Activated CD4-positive, alpha-beta T cell treated with anti-CD3 and anti-CD28 coated beads, Interleukin-2, amount 10 ng/mL, durations not matched to agents 7 days and 5 days (primary cell): ENCODE data around the gene SLC39A11. TPM values are rescaled to one million over a fixed set of nuclear protein-coding genes. Genes with fewer than 3 reads are reported as not detected.

Experiments used
- CTCF ChIA-PET: fragments of 350-600 bp; sonication (Branson Sonifier 250); formaldehyde crosslinking; loops from one replicate; lab custom pipeline; 2021; ENCODE audit warnings: antibody characterized with exemption; lab: Charles Lee
- POLR2A ChIA-PET: fragments of 350-600 bp; sonication (Branson Sonifier 250); formaldehyde crosslinking; loops from one replicate; lab custom pipeline; 2021; ENCODE audit warnings: antibody characterized with exemption; lab: Charles Lee
- DNase-seq: peaks from one replicate; pipeline ENCODE4 v3.0.0-alpha.2; 2020
- H3K27ac Mint-ChIP-seq: one replicate; pipeline ENCODE4 v1.8.0; 2021; ENCODE audit warnings: mild to moderate bottlenecking, moderate library complexity, mixed read lengths
- H3K27me3 Mint-ChIP-seq: one replicate; pipeline ENCODE4 v1.8.0; 2021; ENCODE audit warnings: mixed read lengths
- H3K36me3 Mint-ChIP-seq: one replicate; pipeline ENCODE4 v1.8.0; 2021; ENCODE audit warnings: low read depth, mixed read lengths
- H3K4me1 Mint-ChIP-seq: one replicate; pipeline ENCODE4 v1.8.0; 2021; ENCODE audit warnings: mixed read lengths
- H3K4me3 Mint-ChIP-seq: one replicate; pipeline ENCODE4 v1.8.0; 2021; ENCODE audit warnings: mild to moderate bottlenecking, moderate library complexity, mixed read lengths
- H3K9me3 Mint-ChIP-seq: one replicate; pipeline ENCODE4 v1.8.0; 2021; ENCODE audit warnings: mixed read lengths
- total RNA-seq, 2 experiments: library from RNA; stranded (reverse); gene quantifications; one replicate each; pipeline ENCODE4 v1.2.3, GENCODE V29; 2021

SLC39A11 gene
- total RNA-seq, 2 experiments from 2014 or later = 19.5 to 23.4 TPM

DNA sequence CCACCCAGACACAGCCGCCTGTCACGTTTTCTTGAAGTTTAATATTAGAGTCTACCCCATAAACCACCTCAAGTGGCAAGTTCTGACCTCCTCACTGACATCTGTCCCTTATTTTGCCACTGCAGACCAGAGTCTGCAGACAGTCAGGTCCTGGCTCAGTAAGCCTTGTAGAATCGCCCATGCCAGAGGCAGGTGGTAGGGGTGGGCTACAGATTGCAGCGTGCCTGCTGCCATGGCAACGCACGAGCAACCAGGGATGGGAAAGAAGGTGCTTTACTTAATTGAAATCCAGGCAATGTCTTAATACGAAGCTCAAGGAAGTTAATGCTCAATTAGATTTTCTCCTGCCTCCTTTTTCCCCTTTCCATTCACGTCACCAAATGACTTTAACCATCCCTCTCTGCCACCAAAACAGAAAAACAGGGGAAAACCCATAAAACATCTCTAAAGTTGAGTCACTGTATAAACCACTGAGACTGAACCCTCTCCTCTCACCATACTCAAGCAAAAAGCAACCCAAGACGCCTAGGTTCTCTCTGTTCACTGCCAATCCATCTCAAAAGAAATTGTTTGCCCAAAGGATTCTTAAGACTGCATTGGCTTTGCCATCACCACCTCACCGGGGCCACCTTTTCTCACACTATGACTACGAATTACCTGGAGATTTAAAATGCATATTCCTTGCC lies 228.8 kb downstream of the SLC39A11 start:
- Mint-ChIP-seq H3K27ac (no peak overlapping the region), H3K27me3 (no peaks in the 10 kb centered on the region), H3K4me3 (no peak overlapping the region), H3K36me3 (no peaks in the 10 kb centered on the region), H3K4me1 (peaks cover 8% of the 10 kb centered on the region), H3K9me3 (no peaks in the 10 kb centered on the region)
- DNase-seq = no peak
- CTCF ChIA-PET = no interaction called here
- POLR2A ChIA-PET = no interaction called here

DNA sequence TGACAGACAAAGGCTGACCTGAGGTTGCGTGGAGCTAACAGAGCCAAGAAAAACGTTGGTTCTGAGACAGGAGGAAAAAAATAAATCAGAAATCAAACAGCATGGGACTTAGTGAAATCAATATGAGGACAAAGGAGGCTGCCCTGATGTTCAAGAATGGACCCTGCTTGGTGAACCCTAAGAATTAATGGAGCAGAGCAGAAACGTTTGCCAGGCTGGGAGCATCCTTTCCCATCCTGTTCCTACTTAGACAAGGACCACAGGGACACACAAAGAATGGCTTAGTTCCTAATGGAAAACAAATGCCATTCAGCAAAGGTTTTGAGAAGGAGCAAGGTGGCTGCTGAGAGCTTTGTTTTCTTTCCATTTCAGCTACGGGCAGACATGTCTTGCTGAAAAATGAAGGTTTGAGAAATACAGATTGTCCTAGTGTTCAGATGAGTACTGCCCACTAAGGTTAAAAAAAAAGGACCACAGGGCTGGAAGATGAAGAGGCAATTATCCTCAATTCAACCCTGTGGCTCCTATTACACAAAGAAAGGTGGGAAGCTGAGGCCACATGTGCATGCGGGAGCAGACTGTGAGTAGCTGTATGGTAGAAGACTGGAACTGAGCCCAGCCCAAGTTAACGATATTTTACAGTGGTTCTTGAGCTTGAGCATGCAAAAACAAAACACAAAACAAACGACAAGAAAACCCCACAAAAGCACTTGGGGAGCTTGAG lies 230.1 kb downstream of the SLC39A11 start:
- ChIA-PET CTCF (no interaction called here), POLR2A (no interaction called here)
- Mint-ChIP-seq H3K27ac (no peak overlapping the region), H3K36me3 (no peaks in the 10 kb centered on the region), H3K9me3 (no peaks in the 10 kb centered on the region), H3K27me3 (no peaks in the 10 kb centered on the region), H3K4me1 (peaks cover 8% of the 10 kb centered on the region), H3K4me3 (no peak overlapping the region)
- DNase-seq = no peak

DNA sequence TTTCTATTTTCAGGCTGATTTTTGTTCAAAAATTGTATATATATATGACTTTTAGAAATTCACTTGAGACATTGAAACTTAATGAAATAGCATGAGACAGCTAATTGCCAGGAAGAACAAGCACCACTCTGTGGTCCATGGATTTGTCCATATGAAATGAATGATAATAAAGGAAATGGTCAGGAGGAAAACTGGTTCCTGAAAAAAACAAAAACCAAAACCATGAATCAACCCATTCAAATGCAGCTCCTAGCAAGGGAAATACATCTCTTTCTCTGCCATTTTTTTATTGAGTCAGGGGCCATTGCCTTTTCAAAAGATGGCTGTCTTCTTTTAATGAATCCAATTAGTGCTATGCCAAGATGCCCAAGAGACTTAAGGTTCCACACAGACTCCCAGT lies 230.7 kb downstream of the SLC39A11 start:
- CTCF ChIA-PET = no interaction called here

DNA sequence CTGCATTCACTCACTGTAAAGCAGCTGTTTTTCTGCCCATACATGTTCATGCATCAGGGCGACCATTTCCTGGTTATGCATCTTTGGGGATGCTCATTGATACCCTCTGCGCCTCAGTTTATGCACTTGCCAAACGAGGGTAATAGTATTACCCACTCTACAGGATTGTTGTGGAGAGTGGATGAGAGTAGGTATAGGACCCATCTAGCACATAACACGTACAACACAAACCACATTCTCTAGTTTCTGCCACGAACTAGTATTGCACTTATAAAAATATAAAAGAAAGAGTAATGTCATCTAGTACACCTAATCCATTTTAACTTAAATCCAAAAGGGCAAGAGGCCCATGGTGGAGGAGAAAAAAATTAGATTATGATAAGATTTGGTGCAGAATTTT lies 231.7 kb downstream of the SLC39A11 start:
- H3K4me1 Mint-ChIP-seq = no peaks in the 10 kb centered on the region

More for the DNA sequence above, 230.7 kb downstream of the SLC39A11 start:
- Mint-ChIP-seq H3K4me1 (peaks cover 6% of the 10 kb centered on the region), H3K27me3 (no peaks in the 10 kb centered on the region), H3K9me3 (no peaks in the 10 kb centered on the region), H3K4me3 (no peak overlapping the region), H3K27ac (no peak overlapping the region), H3K36me3 (no peaks in the 10 kb centered on the region)
- no peak for DNase-seq
- POLR2A ChIA-PET = no interaction called here

DNA sequence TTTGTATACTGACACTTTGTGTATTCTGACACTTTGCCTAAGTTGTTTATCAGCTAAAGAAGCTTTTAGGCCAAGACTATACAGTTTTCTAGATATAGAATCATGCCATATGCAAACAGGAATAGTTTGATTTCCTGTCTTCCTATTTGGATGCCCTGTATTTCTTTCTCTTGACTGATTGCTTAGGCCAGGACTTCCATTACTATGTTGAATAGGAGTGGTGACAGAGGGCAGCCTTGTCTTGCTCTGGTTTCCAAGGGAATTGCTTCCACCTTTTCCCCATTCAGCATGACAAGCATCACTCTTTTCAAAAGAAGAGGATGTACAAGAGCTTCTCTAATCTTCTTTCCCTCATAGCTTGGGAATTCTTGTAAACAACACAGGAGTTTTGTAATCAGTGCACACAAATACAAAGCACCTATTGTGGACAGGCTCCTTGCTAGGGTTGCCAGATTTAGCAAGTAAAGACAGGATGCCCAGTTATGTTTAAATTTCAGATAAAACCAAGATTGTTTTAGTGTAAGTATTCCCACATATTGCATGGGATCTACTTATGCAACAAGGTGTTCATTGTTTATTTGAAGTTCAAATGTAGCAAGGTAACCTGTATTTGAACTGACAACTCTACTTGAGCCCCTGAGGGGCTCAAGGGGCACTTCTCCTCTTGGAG lies 233.5 kb downstream of the SLC39A11 start:
- Mint-ChIP-seq H3K27me3 (no peaks in the 10 kb centered on the region), H3K4me3 (no peak overlapping the region), H3K27ac (no peak overlapping the region), H3K9me3 (no peaks in the 10 kb centered on the region), H3K36me3 (no peaks in the 10 kb centered on the region), H3K4me1 (no peaks in the 10 kb centered on the region)
- CTCF ChIA-PET = no interaction called here
- DNase-seq = no peak
- POLR2A ChIA-PET = no interaction called here

More for the DNA sequence above, 231.7 kb downstream of the SLC39A11 start:
- no peaks in the 10 kb centered on the region for H3K36me3 Mint-ChIP-seq
- no peak overlapping the region for H3K27ac Mint-ChIP-seq
- no peak overlapping the region for H3K4me3 Mint-ChIP-seq
- no peaks in the 10 kb centered on the region for H3K9me3 Mint-ChIP-seq
- ChIA-PET CTCF (no interaction called here), POLR2A (no interaction called here)
- H3K27me3 Mint-ChIP-seq = no peaks in the 10 kb centered on the region
- no peak for DNase-seq

DNA sequence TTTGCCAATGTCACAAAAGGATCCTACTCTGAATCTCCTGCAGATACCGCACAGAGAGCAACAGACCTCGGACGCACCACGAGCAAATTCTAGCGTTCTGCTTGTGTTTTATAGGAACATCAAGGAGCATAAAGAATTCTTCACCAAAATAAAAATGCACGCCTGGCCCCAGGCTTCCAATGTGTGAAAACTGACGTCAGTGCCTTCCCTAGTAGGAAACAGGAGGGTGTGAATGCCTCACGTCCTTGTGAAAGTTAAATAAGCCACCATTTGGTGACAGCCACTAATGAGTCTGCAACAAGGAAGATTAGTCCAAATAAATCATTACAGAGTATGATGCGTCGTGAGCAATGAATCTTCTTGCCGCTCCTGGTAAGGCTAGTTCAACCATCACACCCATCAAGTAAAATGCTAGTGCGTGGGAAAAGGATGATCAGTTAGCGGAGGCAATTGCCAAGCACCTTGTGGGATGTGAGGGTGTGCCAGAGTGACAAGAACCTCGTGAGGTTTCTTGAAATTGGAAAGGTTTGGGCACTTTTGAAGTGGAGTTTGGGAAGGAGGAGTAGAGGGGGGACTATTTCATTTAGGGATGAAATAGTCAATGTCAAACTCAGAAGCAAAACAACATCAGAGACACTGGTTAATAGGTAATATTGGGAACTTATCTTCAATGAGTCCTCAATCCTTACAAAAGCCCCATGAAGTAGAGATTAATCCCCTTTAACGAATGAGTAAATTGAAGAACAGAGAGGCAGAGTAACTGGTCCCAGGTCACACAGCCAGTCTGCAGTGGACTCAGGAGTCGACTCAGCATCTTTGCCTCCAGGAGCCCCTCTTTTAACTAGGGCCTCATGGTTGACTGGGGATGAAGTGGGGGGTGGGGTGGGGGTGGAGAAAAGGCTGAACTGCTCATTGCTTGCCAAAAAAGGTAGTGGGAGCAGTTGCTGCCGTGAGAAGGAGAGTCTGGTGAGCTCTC lies 238.8 kb downstream of the SLC39A11 start:
- Mint-ChIP-seq H3K9me3 (no peaks in the 10 kb centered on the region), H3K4me3 (no peak overlapping the region), H3K27ac (no peak overlapping the region), H3K27me3 (no peaks in the 10 kb centered on the region), H3K36me3 (no peaks in the 10 kb centered on the region), H3K4me1 (no peaks in the 10 kb centered on the region)
- CTCF ChIA-PET = no interaction called here
- POLR2A ChIA-PET = no interaction called here
- no peak for DNase-seq

DNA sequence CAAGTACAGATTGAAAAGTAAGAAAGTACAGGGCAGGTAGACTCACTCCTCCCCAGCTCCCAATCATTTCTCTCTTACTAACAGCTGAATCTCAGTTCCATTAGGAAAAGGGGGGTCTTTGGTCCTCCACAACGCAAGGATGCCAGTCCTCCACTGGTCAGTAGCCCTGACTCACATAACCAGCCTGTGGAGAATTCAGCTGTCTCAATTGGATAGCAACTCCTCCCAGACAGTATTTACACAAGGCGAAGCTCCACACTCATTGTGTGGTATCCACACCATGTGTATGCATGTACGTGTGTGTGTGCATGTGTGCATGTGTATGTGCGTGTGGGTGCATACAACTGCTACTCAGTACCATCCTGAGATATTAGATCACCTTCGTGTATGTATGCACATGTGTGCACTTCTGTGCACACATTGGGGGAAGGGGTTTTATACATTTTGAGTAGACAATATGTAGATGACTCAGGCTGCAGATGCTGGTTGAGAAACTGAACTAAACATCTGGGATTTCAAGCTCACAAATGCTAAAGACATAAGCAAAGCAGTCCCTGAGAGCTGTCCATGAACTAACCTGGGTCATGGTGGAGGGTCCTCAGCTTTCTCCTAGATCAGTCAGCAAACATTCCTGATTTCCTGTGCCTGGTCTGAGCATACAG lies 240.1 kb downstream of the SLC39A11 start:
- no peaks in the 10 kb centered on the region for H3K36me3 Mint-ChIP-seq
- no peak for DNase-seq
- no peaks in the 10 kb centered on the region for H3K27me3 Mint-ChIP-seq
- ChIA-PET CTCF (no interaction called here), POLR2A (no interaction called here)
- H3K27ac Mint-ChIP-seq = no peak overlapping the region
- H3K4me3 Mint-ChIP-seq = no peak overlapping the region
- no peaks in the 10 kb centered on the region for H3K9me3 Mint-ChIP-seq
- H3K4me1 Mint-ChIP-seq = no peaks in the 10 kb centered on the region

DNA sequence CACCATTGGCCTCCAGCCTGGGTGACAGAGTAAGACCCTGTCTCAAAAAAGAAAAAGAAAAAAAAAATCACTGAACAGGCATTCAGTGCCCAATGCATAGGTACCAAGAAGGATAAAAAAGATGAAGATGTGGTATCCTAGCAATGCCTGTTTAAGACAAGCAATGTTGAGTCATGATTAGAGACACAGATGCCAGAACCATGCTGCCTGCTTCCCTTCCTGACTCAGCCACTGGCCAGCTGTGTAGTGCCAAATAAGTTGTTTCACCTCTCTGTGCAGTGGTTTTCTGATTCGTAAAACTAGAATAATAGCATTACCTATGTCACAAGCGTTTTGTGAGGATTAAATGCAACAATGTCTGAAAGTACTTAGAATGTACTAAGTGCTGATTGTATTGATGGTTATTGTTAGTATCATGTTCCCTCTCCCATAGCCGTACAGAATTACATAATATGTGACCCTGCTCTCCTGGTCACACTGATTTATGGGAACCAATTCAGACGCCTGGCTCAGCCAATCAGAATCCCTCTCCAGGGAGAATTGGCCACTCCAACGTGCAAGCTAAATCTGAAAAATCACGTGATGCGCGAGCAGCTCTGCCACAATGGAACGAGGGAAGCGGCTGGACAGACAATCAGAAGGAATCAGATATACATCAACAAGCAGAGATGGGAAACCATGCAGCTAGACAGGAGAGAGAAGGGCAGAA lies 241.9 kb downstream of the SLC39A11 start:
- no peaks in the 10 kb centered on the region for H3K27me3 Mint-ChIP-seq
- ChIA-PET POLR2A (no interaction called here), CTCF (no interaction called here)
- H3K4me3 Mint-ChIP-seq = no peak overlapping the region
- no peaks in the 10 kb centered on the region for H3K9me3 Mint-ChIP-seq
- no peak for DNase-seq
- H3K27ac Mint-ChIP-seq = no peak overlapping the region
- H3K4me1 Mint-ChIP-seq = no peaks in the 10 kb centered on the region
- no peaks in the 10 kb centered on the region for H3K36me3 Mint-ChIP-seq

DNA sequence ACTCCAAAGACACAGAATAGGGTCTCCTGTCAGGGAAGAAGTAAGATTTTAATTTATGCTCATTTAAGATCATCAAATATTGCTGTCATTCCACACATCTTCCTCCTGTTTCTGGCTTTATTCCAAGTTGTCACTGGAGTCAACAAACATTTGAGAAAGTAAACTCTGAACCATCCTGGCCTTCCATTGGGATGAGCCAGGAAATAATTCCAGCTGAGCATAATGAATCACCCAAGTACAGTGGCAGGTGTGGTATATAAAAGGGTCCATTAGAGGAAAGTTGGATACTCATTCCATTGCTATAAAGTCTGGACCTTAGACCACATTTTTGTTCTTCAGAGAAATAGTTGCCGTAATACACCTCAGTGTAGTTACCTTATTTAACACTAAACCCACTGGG lies 246.1 kb downstream of the SLC39A11 start:
- DNase-seq = no peak
- CTCF ChIA-PET = no interaction called here
- Mint-ChIP-seq H3K27ac (no peak overlapping the region), H3K36me3 (peaks cover 4% of the 10 kb centered on the region), H3K4me1 (no peaks in the 10 kb centered on the region), H3K27me3 (no peaks in the 10 kb centered on the region), H3K9me3 (no peaks in the 10 kb centered on the region), H3K4me3 (no peak overlapping the region)
- POLR2A ChIA-PET = no interaction called here

DNA sequence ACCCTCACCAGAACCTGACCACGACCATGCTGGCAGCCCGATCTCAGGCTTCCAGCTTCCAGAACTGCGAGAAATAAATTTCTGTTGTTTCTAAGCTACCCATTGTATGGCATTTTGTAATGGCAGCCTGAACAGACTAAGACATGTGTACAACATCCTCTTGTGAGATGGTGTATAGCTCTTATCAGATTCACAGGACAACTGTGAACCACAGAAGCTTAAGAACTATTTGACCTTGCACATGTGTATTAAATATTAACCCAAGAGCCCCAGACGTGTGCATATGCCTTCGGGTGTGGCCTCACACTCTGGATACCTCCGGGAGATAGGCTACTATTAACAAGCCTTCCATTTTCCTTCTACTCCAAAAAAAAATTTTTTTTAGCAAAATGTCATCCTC lies 248.9 kb downstream of the SLC39A11 start:
- H3K4me3 Mint-ChIP-seq = no peak overlapping the region
- DNase-seq = no peak
- H3K9me3 Mint-ChIP-seq = peaks cover 9% of the 10 kb centered on the region
- peaks cover 14% of the 10 kb centered on the region for H3K36me3 Mint-ChIP-seq
- ChIA-PET POLR2A (no interaction called here), CTCF (interaction anchor here (1.1 kb wide), 1 partner anchor 28 kb away, joined by 3 read pairs; no protein-coding TSS in a partner anchor)
- no peak overlapping the region for H3K27ac Mint-ChIP-seq
- no peaks in the 10 kb centered on the region for H3K4me1 Mint-ChIP-seq
- H3K27me3 Mint-ChIP-seq = no peaks in the 10 kb centered on the region

DNA sequence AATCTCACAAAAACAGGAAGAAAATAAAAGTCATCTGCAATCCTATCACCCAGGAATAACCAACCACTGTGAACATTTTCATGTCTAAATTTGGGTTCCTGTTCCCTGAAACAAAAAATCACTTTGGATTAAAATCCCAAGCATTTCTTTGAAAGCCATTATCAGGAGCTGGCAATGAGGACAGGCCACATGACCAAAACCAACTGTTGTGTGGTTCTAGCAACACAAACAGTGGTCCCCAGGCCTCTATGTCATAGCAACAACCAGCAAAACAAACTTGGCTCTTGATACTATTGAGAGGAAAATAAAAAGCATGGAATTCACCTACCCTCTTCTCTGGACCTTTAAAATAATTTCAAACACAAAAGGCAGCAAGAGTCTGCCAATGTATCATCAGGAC lies 252.5 kb downstream of the SLC39A11 start:
- POLR2A ChIA-PET = no interaction called here
- no peaks in the 10 kb centered on the region for H3K4me1 Mint-ChIP-seq
- no peak overlapping the region for H3K27ac Mint-ChIP-seq
- peaks cover 16% of the 10 kb centered on the region for H3K36me3 Mint-ChIP-seq
- H3K4me3 Mint-ChIP-seq = no peak overlapping the region
- CTCF ChIA-PET = no interaction called here
- peaks cover 9% of the 10 kb centered on the region for H3K9me3 Mint-ChIP-seq
- H3K27me3 Mint-ChIP-seq = no peaks in the 10 kb centered on the region
- DNase-seq = no peak
